NCI-H69 (cell line): Measurements from ENCODE around the gene BPIFB4.
A peak's percentile ranks its signal among the peaks of the same experiment; 100 is the strongest.
"Not testable (repeated sequence)": the region's sequence is repeated elsewhere in the genome, so short reads cannot be mapped to it uniquely, and the experiment has no call there.

ENCODE experiments used
- DNase-seq: peaks from one replicate; lab custom pipeline; 2025; lab: John Stamatoyannopoulos, UW

The BPIFB4 gene

GRCh38 chr20:33119725-33120720, 40.6 kb downstream of the BPIFB4 start:
- DNase-seq = no peak

- DNase-seq = no peak
These were observed 41.5 kb downstream of the BPIFB4 start for GRCh38 chr20:33120934-33121333.

GRCh38 chr20:33122297-33122696, 42.9 kb downstream of the BPIFB4 start:
- DNase-seq = not testable (repeated sequence)

- no peak for DNase-seq
These were observed 44.8 kb downstream of the BPIFB4 start for GRCh38 chr20:33124261-33124660.

GRCh38 chr20:33124994-33125393, 45.6 kb downstream of the BPIFB4 start:
- DNase-seq = no peak

GRCh38 chr20:33125983-33126382, 46.5 kb downstream of the BPIFB4 start:
- no peak for DNase-seq

- peak; percentile 34 for DNase-seq
These were observed 48.1 kb downstream of the BPIFB4 start for GRCh38 chr20:33127422-33128097.

- DNase-seq = no peak
These were observed 51.2 kb downstream of the BPIFB4 start for GRCh38 chr20:33130568-33131061.

- no peak for DNase-seq
These were observed 52.6 kb downstream of the BPIFB4 start for GRCh38 chr20:33131949-33132473.

- no peak for DNase-seq
These were observed 53.3 kb downstream of the BPIFB4 start for GRCh38 chr20:33132513-33133372.

GRCh38 chr20:33133373-33133941, 54.0 kb downstream of the BPIFB4 start:
- DNase-seq = no peak

GRCh38 chr20:33137195-33137594, 57.8 kb downstream of the BPIFB4 start:
- no peak for DNase-seq

- DNase-seq = no peak
These were observed 60.0 kb downstream of the BPIFB4 start for GRCh38 chr20:33139467-33139866.

- DNase-seq = no peak
These were observed 66.1 kb downstream of the BPIFB4 start for GRCh38 chr20:33145521-33145920.

- DNase-seq = no peak
These were observed 67.9 kb downstream of the BPIFB4 start for GRCh38 chr20:33147299-33147698.

- no peak for DNase-seq
These were observed 68.6 kb downstream of the BPIFB4 start for GRCh38 chr20:33148040-33148439.

- DNase-seq = no peak
These were observed 74.8 kb downstream of the BPIFB4 start for GRCh38 chr20:33154252-33154651.

GRCh38 chr20:33158637-33159385, 79.4 kb downstream of the BPIFB4 start:
- DNase-seq = no peak

GRCh38 chr20:33159713-33160112, 80.3 kb downstream of the BPIFB4 start:
- no peak for DNase-seq

- no peak for DNase-seq
These were observed 81.2 kb downstream of the BPIFB4 start for GRCh38 chr20:33160681-33161080.
